Activated CD8-positive, alpha-beta T cell treated with anti-CD3 and anti-CD28 coated beads for 36 hours (primary cell): Measurements from ENCODE around the gene NUDT14. TPM values are rescaled to one million over a fixed set of nuclear protein-coding genes. Genes with fewer than 3 reads are reported as not detected.

Experiments
- ATAC-seq: fragments of 200-7000 bp; cut with Tn5 transposase; one replicate; pipeline ENCODE4 v1.10.0; 2021; ENCODE audit warnings: mild to moderate bottlenecking, moderate library complexity
- CTCF ChIA-PET: fragments of 350-600 bp; sonication (Branson Sonifier 250); formaldehyde crosslinking; loops from one replicate; lab custom pipeline; 2021; ENCODE audit warnings: antibody characterized with exemption; lab: Charles Lee
- POLR2A ChIA-PET: fragments of 350-600 bp; sonication (Branson Sonifier 250); formaldehyde crosslinking; loops from one replicate; lab custom pipeline; 2021; ENCODE audit warnings: antibody characterized with exemption; lab: Charles Lee
- DNase-seq: peaks from one replicate; pipeline ENCODE4 v3.0.0-alpha.2; 2020
- H3K27ac Mint-ChIP-seq: one replicate; pipeline ENCODE4 v1.8.0; 2021; ENCODE audit warnings: mild to moderate bottlenecking, mixed read lengths
- H3K27me3 Mint-ChIP-seq: one replicate; pipeline ENCODE4 v1.8.0; 2021; ENCODE audit warnings: mixed read lengths
- H3K36me3 Mint-ChIP-seq: one replicate; pipeline ENCODE4 v1.8.0; 2021; ENCODE audit warnings: low read depth, mixed read lengths
- H3K4me1 Mint-ChIP-seq: one replicate; pipeline ENCODE4 v1.8.0; 2021; ENCODE audit warnings: low read depth, mixed read lengths
- H3K4me3 Mint-ChIP-seq: one replicate; pipeline ENCODE4 v1.8.0; 2021; ENCODE audit warnings: mild to moderate bottlenecking, moderate library complexity, mixed read lengths
- H3K9me3 Mint-ChIP-seq: one replicate; pipeline ENCODE4 v1.8.0; 2021; ENCODE audit warnings: mixed read lengths
- CTCF ChIP-seq: fragments of 200-600 bp; IDR thresholded peaks from one replicate; pipeline ENCODE4 v1.8.0; 2022; ENCODE audit warnings: antibody characterized with exemption, mild to moderate bottlenecking
- intact Hi-C: fragments of 100-400 bp; cut with micrococcal nuclease; formaldehyde crosslinking; loops from one replicate; pipeline ENCODE4 v1.10.0; 2022
- total RNA-seq, 2 experiments: library from RNA; stranded (reverse); gene quantifications; one replicate each; pipeline ENCODE4 v1.2.3, GENCODE V29; 2021

Gene NUDT14
- total RNA-seq, 2 experiments from 2014 or later: 9.3 to 9.7 TPM

DNA sequence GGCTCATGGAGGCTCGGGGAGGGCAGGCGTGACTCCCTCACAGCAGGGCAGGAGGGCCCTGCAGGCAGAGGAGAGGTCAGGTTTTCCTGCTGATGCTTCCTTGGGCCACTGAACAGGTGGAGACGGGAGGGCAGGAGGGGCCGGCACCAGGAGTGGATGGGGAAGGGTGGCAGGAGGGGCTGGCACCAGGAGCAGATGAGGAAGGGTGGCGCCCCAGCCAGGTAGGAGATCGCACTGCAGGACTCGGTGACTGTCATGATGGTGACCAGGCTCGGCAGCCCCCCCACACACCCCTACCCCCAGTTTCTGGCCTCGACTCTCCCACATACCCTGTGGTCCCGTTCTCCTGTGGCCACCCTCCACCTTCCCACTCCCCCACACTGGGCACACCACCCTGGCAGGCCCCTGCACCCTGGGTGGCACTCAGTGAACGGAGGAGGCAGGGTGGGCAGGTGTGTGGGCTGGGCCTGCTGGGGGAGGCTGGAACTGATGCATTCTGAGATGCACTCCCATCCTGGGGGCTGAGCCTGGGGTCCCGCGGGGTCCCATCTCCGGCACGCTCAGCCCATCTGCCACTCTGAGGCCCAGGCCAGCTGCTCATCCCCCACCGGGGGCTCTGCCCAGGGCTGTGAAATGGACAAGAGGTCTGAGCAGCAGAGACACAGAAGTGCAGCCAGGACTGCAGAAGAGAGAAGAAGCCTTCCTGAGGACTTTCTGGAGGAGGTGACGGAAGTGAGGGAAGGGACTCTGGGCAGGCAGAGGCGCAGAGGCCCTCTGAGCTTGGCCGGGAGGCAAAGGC is 2.8 kb downstream of the NUDT14 start:
- no peak overlapping the region for H3K27ac Mint-ChIP-seq
- no peaks in the 10 kb centered on the region for H3K9me3 Mint-ChIP-seq
- POLR2A ChIA-PET: no interaction called here
- H3K27me3 Mint-ChIP-seq: no peaks in the 10 kb centered on the region
- CTCF ChIA-PET: interaction anchor here (0.9 to 2.2 kb wide), 2 partner anchors 9 to 174 kb away, joined by 3 to 17 read pairs; partner anchors contain the start of gene JAG2
- ATAC-seq (no peak), DNase-seq (no peak)
- peaks cover 18% of the 10 kb centered on the region for H3K4me1 Mint-ChIP-seq
- no peak for TF ChIP-seq CTCF
- intact Hi-C loops: no loop called here
- no peaks in the 10 kb centered on the region for H3K36me3 Mint-ChIP-seq
- no peak overlapping the region for H3K4me3 Mint-ChIP-seq

DNA sequence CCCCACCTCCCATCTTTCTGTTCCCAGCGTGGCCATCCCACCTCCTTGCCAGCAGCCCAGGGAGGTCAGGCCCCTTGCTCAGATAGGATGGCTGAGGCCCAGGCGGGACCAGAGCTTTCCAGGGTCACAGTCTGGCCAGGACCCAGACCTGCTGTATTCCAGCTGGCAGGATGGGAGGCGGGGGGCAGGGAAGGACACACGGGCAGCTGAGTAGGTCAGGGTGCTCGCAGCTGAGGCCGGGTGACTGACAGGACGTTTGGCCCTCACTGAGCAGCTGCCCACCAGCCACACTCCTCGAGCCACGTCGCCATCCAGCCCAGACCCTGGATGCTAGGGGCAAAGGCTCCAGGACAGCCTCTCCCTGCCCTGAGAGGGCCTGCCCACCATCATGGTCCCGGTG is 4.0 kb downstream of the NUDT14 start:
- ChIA-PET POLR2A (no interaction called here), CTCF (interaction anchor here (2.3 kb wide), 1 partner anchor 11 kb away, joined by 5 read pairs; no protein-coding TSS in a partner anchor)
- Mint-ChIP-seq H3K27me3 (no peaks in the 10 kb centered on the region), H3K36me3 (no peaks in the 10 kb centered on the region), H3K4me1 (peaks cover 14% of the 10 kb centered on the region), H3K9me3 (no peaks in the 10 kb centered on the region), H3K4me3 (no peak overlapping the region), H3K27ac (no peak overlapping the region)
- no peak for TF ChIP-seq CTCF
- ATAC-seq: no peak
- no peak for DNase-seq
- intact Hi-C loops: no loop called here

DNA sequence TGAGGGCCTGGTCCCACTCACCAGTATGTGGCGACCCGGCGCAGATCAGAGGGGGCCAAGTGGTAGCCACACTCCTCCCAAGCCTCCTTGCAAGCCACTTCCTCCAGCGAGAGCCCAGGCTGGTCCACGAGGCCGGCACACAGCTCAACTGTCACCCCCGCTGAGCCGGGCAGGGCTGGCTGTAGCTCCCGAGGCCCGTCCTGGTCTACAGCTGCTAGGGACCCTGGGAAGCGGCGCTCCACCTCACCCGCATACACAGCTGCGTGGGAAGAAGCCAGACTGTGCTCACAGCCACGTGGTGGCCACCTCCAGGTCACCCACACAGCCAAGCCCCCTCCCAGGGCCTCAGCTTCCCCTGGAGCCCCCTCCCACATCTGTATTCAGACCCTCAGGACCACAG is 4.6 kb downstream of the NUDT14 start:
- CTCF ChIA-PET: interaction anchor here (1.1 to 2.3 kb wide), 3 partner anchors 9 to 304 kb away, joined by 3 to 5 read pairs (median 4); no protein-coding TSS in a partner anchor
- intact Hi-C loops: no loop called here
- Mint-ChIP-seq H3K4me1 (peaks cover 13% of the 10 kb centered on the region), H3K27me3 (no peaks in the 10 kb centered on the region), H3K9me3 (no peaks in the 10 kb centered on the region), H3K36me3 (no peaks in the 10 kb centered on the region), H3K4me3 (no peak overlapping the region), H3K27ac (no peak overlapping the region)
- DNase-seq: no peak
- TF ChIP-seq CTCF: no peak
- ATAC-seq: no peak
- POLR2A ChIA-PET: no interaction called here

DNA sequence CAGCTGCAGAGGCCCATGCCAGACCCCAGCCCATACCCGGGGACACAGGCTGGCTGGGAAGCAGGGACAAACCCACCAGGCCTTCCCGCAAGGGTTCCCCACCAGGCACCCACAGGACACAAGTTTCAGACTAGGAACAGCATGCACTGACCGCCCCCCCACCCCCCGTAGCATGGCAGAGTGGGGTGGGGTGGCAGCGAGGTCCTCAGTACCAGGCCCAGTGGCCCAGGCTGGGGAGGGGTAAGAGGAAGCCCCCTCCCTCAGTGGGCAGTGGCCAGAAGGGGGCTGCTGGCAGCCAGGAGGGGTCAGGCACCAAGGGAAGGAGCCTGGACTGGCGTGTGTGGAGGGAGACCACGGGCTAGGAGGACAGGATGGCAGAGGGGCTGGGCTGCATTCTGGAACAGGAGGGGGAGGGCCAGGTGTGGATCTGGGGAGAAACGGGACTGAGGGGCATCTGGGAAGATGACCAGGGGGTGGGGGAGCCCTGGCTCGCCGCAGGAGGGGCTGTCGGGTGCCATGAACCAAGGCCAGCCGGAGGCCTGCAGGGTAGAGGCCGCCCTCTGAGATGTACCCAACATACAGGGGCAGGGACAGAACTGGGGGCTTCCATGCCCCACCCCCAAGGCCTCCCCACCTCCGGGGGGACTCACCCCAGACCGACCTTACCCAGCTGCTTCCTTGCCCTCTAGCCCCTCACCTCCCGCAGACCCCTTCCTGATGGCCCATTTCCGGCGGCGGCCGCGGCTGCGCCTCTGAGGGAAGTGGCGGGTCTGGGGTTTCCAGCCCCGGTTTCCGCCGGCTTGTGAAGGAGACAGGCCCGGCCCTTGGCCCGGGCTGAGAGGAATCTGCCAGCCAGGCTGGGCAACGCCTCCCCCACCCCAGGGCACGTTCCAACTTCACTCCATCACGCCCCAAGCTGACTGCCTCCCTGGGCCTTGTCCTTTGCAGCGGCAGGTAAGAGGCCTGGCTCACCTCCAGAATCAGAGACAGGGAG is 6.9 kb downstream of the NUDT14 start:
- intact Hi-C loops: no loop called here
- Mint-ChIP-seq H3K4me3 (peak overlapping the region; percentile 24), H3K27me3 (peaks cover 9% of the 10 kb centered on the region), H3K36me3 (no peaks in the 10 kb centered on the region), H3K9me3 (no peaks in the 10 kb centered on the region), H3K4me1 (peaks cover 15% of the 10 kb centered on the region), H3K27ac (peak overlapping the region; percentile 13)
- CTCF ChIA-PET: no interaction called here
- DNase-seq (peak; percentile 69), ATAC-seq (peak; percentile 75)
- TF ChIP-seq CTCF: no peak
- POLR2A ChIA-PET: no interaction called here
